Measurements from ENCODE around the gene SMIM14.
"Not testable (repeated sequence)": the region's sequence is repeated elsewhere in the genome, so short reads cannot be mapped to it uniquely, and the experiment has no call there.

SMIM14 gene

GRCh38 chr4:39651586-39651985, 12.9 kb upstream of the SMIM14 start:
- not testable (repeated sequence) for H3K4me2 ChIP-seq (ENCODE audit: low read length); H2BK120ac ChIP-seq (ENCODE audit: low read depth, low read length); H3K18ac ChIP-seq (ENCODE audit: low read length); H3K4me3 ChIP-seq (ENCODE audit: low read length); H3K79me1 ChIP-seq (ENCODE audit: low read length); H3K79me2 ChIP-seq (ENCODE audit: control insufficient read depth, insufficient read depth, low read length); H3K4ac ChIP-seq (ENCODE audit: low read depth, low read length); H2BK5ac ChIP-seq (ENCODE audit: low read length); H4K5ac ChIP-seq (ENCODE audit: low read length); H4K8ac ChIP-seq (ENCODE audit: low read depth, low read length); H3K36me3 ChIP-seq (ENCODE audit: control insufficient read depth, insufficient read depth, low read length); H3K9ac ChIP-seq (ENCODE audit: low read length); H3K23ac ChIP-seq (ENCODE audit: low read length); H3K4me1 ChIP-seq (ENCODE audit: control insufficient read depth, low read depth, low read length); H3K27ac ChIP-seq (ENCODE audit: low read depth, low read length); H3K56ac ChIP-seq (ENCODE audit: low read length); H2AK5ac ChIP-seq (ENCODE audit: low read length); H2BK15ac ChIP-seq (replicated peaks; ENCODE audit: low read depth); H3K27me3 ChIP-seq (ENCODE audit: insufficient read depth, low read length, poor library complexity)
- DNase-seq = peak; percentile 11
- WGBS (ENCODE audit: extremely low coverage, insufficient coverage, low lambda C conversion rate) = no CpG with 5 or more reads among the region's 4 CpGs

GRCh38 chr4:39649639-39650265, 11.1 kb upstream of the SMIM14 start:
- Histone ChIP-seq H4K8ac (ENCODE audit: low read depth, low read length) (no peak overlapping the region), H2BK5ac (ENCODE audit: low read length) (no peak overlapping the region), H3K9ac (ENCODE audit: low read length) (no peak overlapping the region), H3K4me2 (ENCODE audit: low read length) (no peak overlapping the region), H3K79me2 (ENCODE audit: control insufficient read depth, insufficient read depth, low read length) (no peaks in the 10 kb centered on the region), H2AK5ac (ENCODE audit: low read length) (no peak overlapping the region), H3K4ac (ENCODE audit: low read depth, low read length) (no peak overlapping the region), H3K36me3 (ENCODE audit: control insufficient read depth, insufficient read depth, low read length) (no peaks in the 10 kb centered on the region), H3K79me1 (ENCODE audit: low read length) (no peaks in the 10 kb centered on the region), H2BK120ac (ENCODE audit: low read depth, low read length) (no peak overlapping the region), H3K27ac (ENCODE audit: low read depth, low read length) (no peak overlapping the region), H4K5ac (ENCODE audit: low read length) (no peak overlapping the region), H3K4me3 (ENCODE audit: low read length) (no peak overlapping the region), H2BK15ac (replicated peaks; ENCODE audit: low read depth) (no peak overlapping the region), H3K56ac (ENCODE audit: low read length) (no peak overlapping the region), H3K4me1 (ENCODE audit: control insufficient read depth, low read depth, low read length) (no peaks in the 10 kb centered on the region), H3K23ac (ENCODE audit: low read length) (no peak overlapping the region), H3K18ac (ENCODE audit: low read length) (no peak overlapping the region), H3K27me3 (ENCODE audit: insufficient read depth, low read length, poor library complexity) (no peaks in the 10 kb centered on the region)
- WGBS (ENCODE audit: extremely low coverage, insufficient coverage, low lambda C conversion rate) = no CpG with 5 or more reads among the region's 2 CpGs
- peak; percentile 5 for DNase-seq

- Histone ChIP-seq H3K4ac (ENCODE audit: low read depth, low read length) (no peak overlapping the region), H4K5ac (ENCODE audit: low read length) (no peak overlapping the region), H3K27ac (ENCODE audit: low read depth, low read length) (no peak overlapping the region), H2BK5ac (ENCODE audit: low read length) (no peak overlapping the region), H3K56ac (ENCODE audit: low read length) (no peak overlapping the region), H2BK120ac (ENCODE audit: low read depth, low read length) (no peak overlapping the region), H3K27me3 (ENCODE audit: insufficient read depth, low read length, poor library complexity) (no peaks in the 10 kb centered on the region), H4K8ac (ENCODE audit: low read depth, low read length) (no peak overlapping the region), H2AK5ac (ENCODE audit: low read length) (no peak overlapping the region), H2BK15ac (replicated peaks; ENCODE audit: low read depth) (no peak overlapping the region), H3K18ac (ENCODE audit: low read length) (no peak overlapping the region), H3K4me1 (ENCODE audit: control insufficient read depth, low read depth, low read length) (no peaks in the 10 kb centered on the region), H3K9ac (ENCODE audit: low read length) (no peak overlapping the region), H3K79me1 (ENCODE audit: low read length) (no peaks in the 10 kb centered on the region), H3K4me3 (ENCODE audit: low read length) (no peak overlapping the region), H3K4me2 (ENCODE audit: low read length) (no peak overlapping the region), H3K36me3 (ENCODE audit: control insufficient read depth, insufficient read depth, low read length) (no peaks in the 10 kb centered on the region), H3K23ac (ENCODE audit: low read length) (no peak overlapping the region), H3K79me2 (ENCODE audit: control insufficient read depth, insufficient read depth, low read length) (no peaks in the 10 kb centered on the region)
- no CpG with 5 or more reads among the region's 6 CpGs for WGBS (ENCODE audit: extremely low coverage, insufficient coverage, low lambda C conversion rate)
- no peak for DNase-seq
Measured at GRCh38 chr4:39648827-39649558, 10.3 kb upstream of the SMIM14 start.

- Histone ChIP-seq H3K56ac (ENCODE audit: low read length) (no peak overlapping the region), H3K36me3 (ENCODE audit: control insufficient read depth, insufficient read depth, low read length) (no peaks in the 10 kb centered on the region), H3K18ac (ENCODE audit: low read length) (no peak overlapping the region), H3K9ac (ENCODE audit: low read length) (no peak overlapping the region), H4K8ac (ENCODE audit: low read depth, low read length) (no peak overlapping the region), H3K4ac (ENCODE audit: low read depth, low read length) (no peak overlapping the region), H3K27ac (ENCODE audit: low read depth, low read length) (no peak overlapping the region), H4K5ac (ENCODE audit: low read length) (no peak overlapping the region), H2BK5ac (ENCODE audit: low read length) (no peak overlapping the region), H3K79me2 (ENCODE audit: control insufficient read depth, insufficient read depth, low read length) (no peaks in the 10 kb centered on the region), H3K79me1 (ENCODE audit: low read length) (no peaks in the 10 kb centered on the region), H3K4me2 (ENCODE audit: low read length) (no peak overlapping the region), H3K4me3 (ENCODE audit: low read length) (no peak overlapping the region), H3K23ac (ENCODE audit: low read length) (no peak overlapping the region), H2BK15ac (replicated peaks; ENCODE audit: low read depth) (no peak overlapping the region), H2AK5ac (ENCODE audit: low read length) (no peak overlapping the region), H3K4me1 (ENCODE audit: control insufficient read depth, low read depth, low read length) (no peaks in the 10 kb centered on the region), H3K27me3 (ENCODE audit: insufficient read depth, low read length, poor library complexity) (no peaks in the 10 kb centered on the region), H2BK120ac (ENCODE audit: low read depth, low read length) (no peak overlapping the region)
- no CpG with 5 or more reads among the region's 3 CpGs for WGBS (ENCODE audit: extremely low coverage, insufficient coverage, low lambda C conversion rate)
- no peak for DNase-seq
Measured at GRCh38 chr4:39648213-39648612, 9.5 kb upstream of the SMIM14 start.

GRCh38 chr4:39642885-39643552, 4.4 kb upstream of the SMIM14 start:
- no peaks in the 10 kb centered on the region for H3K79me1 ChIP-seq (ENCODE audit: low read length)
- no peak overlapping the region for H3K27ac ChIP-seq (ENCODE audit: low read depth, low read length)
- no peaks in the 10 kb centered on the region for H3K79me2 ChIP-seq (ENCODE audit: control insufficient read depth, insufficient read depth, low read length)
- H3K18ac ChIP-seq (ENCODE audit: low read length) = no peak overlapping the region
- H3K27me3 ChIP-seq (ENCODE audit: insufficient read depth, low read length, poor library complexity) = no peaks in the 10 kb centered on the region
- H2BK120ac ChIP-seq (ENCODE audit: low read depth, low read length) = no peak overlapping the region
- no peak overlapping the region for H3K4me3 ChIP-seq (ENCODE audit: low read length)
- H2AK5ac ChIP-seq (ENCODE audit: low read length) = no peak overlapping the region
- H3K4ac ChIP-seq (ENCODE audit: low read depth, low read length) = no peak overlapping the region
- H2BK5ac ChIP-seq (ENCODE audit: low read length) = no peak overlapping the region
- no peak for DNase-seq
- no peak overlapping the region for H3K23ac ChIP-seq (ENCODE audit: low read length)
- H3K36me3 ChIP-seq (ENCODE audit: control insufficient read depth, insufficient read depth, low read length) = no peaks in the 10 kb centered on the region
- peaks cover 2% of the 10 kb centered on the region for H3K4me1 ChIP-seq (ENCODE audit: control insufficient read depth, low read depth, low read length)
- H3K4me2 ChIP-seq (ENCODE audit: low read length) = no peak overlapping the region
- no CpG with 5 or more reads among the region's 4 CpGs for WGBS (ENCODE audit: extremely low coverage, insufficient coverage, low lambda C conversion rate)
- H2BK15ac ChIP-seq (replicated peaks; ENCODE audit: low read depth) = no peak overlapping the region
- no peak overlapping the region for H3K9ac ChIP-seq (ENCODE audit: low read length)
- no peak overlapping the region for H4K8ac ChIP-seq (ENCODE audit: low read depth, low read length)
- H4K5ac ChIP-seq (ENCODE audit: low read length) = no peak overlapping the region
- no peak overlapping the region for H3K56ac ChIP-seq (ENCODE audit: low read length)
